GM06990 (cell line): ENCODE data around the gene CNOT4.

Experiments used
- DNase-seq: peaks from one replicate; pipeline ENCODE4 v3.0.0-alpha.2; 2011; ENCODE audit not compliant: insufficient read length; ENCODE audit errors: extremely low read depth
- H3K27me3 ChIP-seq: replicated peaks from 2 replicates; pipeline ENCODE4 v1.6.0; 2011; ENCODE audit warnings: low read length; ENCODE audit not compliant: control insufficient read depth, insufficient read depth
- H3K36me3 ChIP-seq: 2 replicates; pipeline ENCODE4 v1.5.1; 2011; ENCODE audit warnings: low read length; ENCODE audit not compliant: control insufficient read depth, insufficient read depth
- H3K4me3 ChIP-seq: replicated peaks from 2 replicates; pipeline ENCODE4 v1.5.1; 2011; ENCODE audit warnings: low read depth, mild to moderate bottlenecking, control low read depth, low read length
- CTCF ChIP-seq: IDR thresholded peaks from 2 replicates; pipeline ENCODE4 v1.5.1; 2011; ENCODE audit warnings: low read length, control low read depth, mild to moderate bottlenecking, inconsistent platforms; ENCODE audit not compliant: insufficient read depth, poor library complexity, severe bottlenecking

The CNOT4 gene

GRCh38 chr7:135552148-135552547 is 42.2 kb upstream of the CNOT4 start:
- TF ChIP-seq CTCF, result no peak
- H3K4me3 ChIP-seq, result no peak overlapping the region
- H3K27me3 ChIP-seq, result no peaks in the 10 kb centered on the region
- H3K36me3 ChIP-seq, result no peaks in the 10 kb centered on the region
- DNase-seq, result no peak

GRCh38 chr7:135550196-135550595 is 40.3 kb upstream of the CNOT4 start:
- no peaks in the 10 kb centered on the region for H3K27me3 ChIP-seq
- no peak for DNase-seq
- no peak overlapping the region for H3K4me3 ChIP-seq
- no peaks in the 10 kb centered on the region for H3K36me3 ChIP-seq
- no peak for TF ChIP-seq CTCF

- TF ChIP-seq CTCF, result no peak
- Histone ChIP-seq H3K4me3 (no peak overlapping the region), H3K36me3 (no peaks in the 10 kb centered on the region), H3K27me3 (no peaks in the 10 kb centered on the region)
- no peak for DNase-seq
These were observed 31.1 kb upstream of the CNOT4 start for GRCh38 chr7:135541029-135541428.

- Histone ChIP-seq H3K27me3 (no peaks in the 10 kb centered on the region), H3K4me3 (no peak overlapping the region), H3K36me3 (no peaks in the 10 kb centered on the region)
- DNase-seq, result no peak
- TF ChIP-seq CTCF, result no peak
These were observed 29.7 kb upstream of the CNOT4 start for GRCh38 chr7:135539629-135540028.

GRCh38 chr7:135538376-135538775 is 28.5 kb upstream of the CNOT4 start:
- H3K36me3 ChIP-seq, result no peaks in the 10 kb centered on the region
- no peak overlapping the region for H3K4me3 ChIP-seq
- no peaks in the 10 kb centered on the region for H3K27me3 ChIP-seq
- DNase-seq, result no peak
- TF ChIP-seq CTCF, result no peak

- TF ChIP-seq CTCF, result no peak
- Histone ChIP-seq H3K36me3 (no peaks in the 10 kb centered on the region), H3K4me3 (no peak overlapping the region), H3K27me3 (no peaks in the 10 kb centered on the region)
- DNase-seq, result no peak
These were observed 28.0 kb upstream of the CNOT4 start for GRCh38 chr7:135537905-135538304.
